DMS53 treated with DMSO at 0.1 percent for 48 hours (cell line): ENCODE data around the gene IL12RB2.
"Not testable (repeated sequence)": the region's sequence is repeated elsewhere in the genome, so short reads cannot be mapped to it uniquely, and the experiment has no call there.

Experiments
- DNase-seq: peaks from one replicate; lab custom pipeline; 2025; ENCODE audit not compliant: unreplicated experiment; lab: John Stamatoyannopoulos, UW

Gene IL12RB2

DNA sequence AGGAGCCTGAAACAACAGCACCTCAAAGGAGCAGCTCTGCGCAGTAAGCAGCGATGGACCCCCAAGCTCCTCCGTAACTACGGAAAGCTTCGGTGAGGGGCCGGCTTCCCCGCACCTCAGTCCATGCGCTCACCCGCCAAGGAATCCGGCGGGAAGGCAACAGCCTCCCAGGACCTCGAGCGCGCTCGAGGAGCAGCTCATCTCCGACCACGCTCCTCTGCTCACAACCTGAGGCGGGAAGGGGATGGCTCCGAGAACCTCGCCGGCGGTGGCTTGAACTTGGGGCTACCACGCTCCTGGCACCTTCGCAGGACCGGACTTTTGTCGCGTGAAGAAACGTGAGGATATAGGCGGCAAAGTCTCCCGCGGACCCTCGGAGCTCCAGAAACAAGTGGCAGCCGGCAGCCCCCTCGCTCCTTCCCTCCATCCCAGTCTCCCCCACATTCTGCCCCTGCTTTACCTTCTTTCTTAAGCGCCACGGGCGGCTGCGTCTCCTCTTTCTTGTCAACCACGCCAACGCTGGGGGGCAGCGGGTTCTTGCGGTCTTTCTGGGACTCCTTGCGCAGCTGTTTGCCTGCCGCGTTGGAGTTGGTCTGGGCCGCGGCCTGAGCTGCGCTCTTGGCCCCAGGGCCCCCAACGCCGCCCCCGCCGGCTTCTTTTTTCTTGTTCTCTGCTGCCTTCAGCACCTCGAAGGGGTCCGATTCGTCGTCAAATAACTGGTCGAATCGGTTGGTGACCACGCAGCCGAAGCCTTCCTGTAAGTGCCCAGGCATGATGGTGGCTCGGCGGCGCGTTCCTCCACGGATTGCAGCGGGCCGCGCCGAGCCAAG is 122.1 kb downstream of the IL12RB2 start:
- no peak for DNase-seq

DNA sequence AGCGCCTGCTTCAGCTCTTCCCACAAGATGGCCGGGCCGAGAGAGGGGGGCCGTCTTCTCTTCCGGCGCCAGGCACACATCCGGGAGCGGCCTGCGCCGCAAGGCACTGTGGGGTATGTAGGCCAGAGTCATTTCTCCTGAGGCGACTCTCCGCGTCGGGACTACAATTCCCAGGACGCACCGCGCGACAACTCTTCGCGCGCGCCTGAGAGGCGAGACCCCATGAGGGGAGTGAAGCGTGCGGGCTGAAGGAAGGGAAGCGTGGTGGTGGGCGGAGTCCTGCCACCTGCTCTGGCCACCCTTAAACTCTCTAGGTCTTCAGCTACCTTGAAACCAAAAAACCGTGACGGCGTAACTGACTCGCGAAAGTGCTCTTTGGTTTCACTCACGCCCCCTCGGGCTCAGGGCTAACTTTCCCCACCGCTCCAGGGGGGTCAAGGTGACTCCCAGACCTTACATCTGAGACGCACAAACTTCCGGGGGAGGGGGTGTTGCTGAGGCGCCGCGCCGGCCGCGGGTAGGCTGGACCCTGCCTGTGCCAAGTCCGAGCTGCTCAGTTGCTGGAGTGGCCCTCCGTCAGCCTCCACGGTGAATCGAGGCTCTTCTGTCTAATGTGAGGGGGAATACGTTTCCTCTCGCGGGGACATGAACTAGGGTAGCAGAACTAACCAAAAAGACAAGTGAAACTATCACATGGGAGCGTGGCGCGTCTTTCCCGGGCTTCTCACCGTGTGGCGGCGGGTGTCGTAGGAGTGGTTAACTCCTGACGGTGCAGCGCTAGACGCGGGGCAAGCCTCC is 122.9 kb downstream of the IL12RB2 start, which contains the start of gene SERBP1:
Gene SERBP1 (minus strand): TSS at position 45 of the 798 bp plus-strand sequence. CDS start 102 bp downstream, outside the sequence.
- DNase-seq = peak; percentile 100

DNA sequence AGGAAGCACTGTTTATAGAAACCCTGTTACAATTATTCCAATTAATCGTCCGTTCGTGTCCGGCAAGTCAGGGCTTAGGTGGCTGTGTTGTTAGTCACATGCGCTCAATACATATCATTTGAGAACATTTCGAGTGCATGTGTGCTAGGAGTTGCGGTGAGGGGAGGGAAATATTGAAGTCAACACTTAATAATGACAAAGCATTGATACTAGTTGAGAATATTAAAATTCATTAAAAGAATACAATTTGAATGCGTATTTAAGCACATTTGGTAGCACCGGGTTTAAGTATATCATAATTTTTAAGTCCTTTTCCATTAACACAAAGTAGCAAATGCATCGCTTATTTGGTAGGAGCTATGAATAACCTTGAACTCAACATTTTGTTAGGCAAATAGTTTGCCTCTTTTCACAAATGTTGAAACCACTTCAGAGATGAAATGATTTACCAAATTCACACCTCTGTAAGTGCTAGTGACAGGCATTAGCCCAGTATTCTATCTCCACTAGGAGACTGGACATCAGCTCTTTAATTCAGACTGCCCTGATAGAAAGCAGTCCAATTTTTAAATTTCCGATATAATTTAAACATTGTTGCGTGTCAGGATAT is 123.6 kb downstream of the IL12RB2 start:
- peak; percentile 76 for DNase-seq

DNA sequence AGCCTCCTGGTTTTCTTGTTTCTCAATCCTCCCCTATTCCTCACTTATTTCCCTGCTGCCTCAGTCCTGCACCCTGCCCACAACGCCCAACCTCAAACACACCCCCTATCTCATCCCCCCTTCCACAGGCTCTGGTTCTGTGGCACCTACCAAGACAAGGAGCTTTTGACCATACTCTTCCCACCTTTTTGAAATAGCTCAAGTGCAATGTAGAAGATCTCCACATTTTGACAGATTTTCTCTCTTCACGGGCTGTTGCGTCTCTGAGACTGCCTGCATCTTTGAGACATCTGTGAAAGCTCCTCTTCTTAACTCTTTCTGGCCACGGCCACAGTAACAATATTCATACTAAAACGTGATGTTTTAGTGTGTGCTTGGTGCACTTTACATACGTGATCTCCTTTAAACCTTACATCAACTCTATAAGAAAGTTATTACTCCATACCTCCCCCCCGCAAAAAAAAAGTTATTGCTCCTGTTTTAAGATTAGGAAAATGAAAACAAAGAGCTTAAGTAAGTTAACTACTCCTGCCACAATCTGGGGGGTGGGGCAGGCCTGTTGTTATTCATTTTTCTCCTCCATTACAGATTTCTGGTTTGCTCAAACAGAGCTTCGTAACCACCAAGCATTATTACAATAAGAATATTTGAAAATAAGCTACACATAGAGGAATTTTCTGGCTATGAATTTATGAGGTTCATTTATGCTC is 124.4 kb downstream of the IL12RB2 start:
- DNase-seq = no peak

DNA sequence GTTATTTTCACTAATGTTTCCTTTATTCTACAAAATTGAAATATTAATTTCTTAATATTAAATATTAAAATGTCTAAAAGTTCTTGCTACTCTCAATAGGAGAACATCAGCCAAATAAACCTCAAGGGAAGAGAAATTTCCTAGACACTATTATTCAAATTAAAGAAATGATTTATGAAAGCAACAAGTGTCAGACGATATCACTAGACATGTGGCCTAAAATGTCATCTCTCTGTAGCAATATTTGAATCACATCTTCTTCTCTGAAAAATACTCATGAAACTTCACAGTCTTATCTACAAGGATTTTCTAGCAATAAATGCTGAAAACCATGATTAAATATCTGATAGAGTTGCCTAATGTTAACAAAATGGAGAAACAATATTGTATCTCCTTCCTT is 125.1 kb downstream of the IL12RB2 start:
- no peak for DNase-seq

DNA sequence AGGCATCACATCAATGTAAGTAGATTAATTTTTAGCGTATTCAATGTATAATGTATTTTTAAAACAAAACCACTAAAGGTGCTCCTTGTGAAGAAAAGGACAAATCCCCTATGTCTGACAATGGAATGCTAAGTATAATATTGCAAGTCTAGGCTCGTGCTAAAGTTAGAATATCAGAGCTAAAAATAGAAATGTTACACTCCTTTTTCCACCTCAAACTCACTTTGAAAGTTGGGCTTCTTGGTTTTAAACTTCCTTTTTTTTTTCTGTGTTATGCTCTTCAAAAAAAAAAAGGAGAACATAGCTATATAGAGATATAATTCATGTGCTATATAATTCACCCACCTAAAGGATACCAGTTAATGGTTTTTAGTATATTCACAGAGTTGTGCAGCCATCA is 126.2 kb downstream of the IL12RB2 start:
- no peak for DNase-seq

DNA sequence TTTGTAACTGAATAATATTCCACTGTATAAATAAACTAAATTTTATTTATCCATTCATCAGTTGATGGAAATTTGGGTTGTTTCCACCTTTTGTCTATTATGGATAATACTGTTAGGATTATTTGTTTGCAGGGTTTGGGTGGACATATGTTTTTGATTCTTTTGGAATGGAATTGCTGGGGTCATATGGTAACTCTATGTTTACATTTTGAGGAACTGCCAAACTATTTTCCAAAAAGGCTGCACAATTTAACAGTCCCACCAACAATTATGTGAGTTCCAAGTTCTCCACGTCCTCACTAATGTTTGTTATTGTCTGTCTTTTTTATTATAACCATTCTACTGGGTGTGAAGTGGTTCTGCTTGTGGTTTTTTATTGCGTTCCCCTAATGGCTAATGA is 126.8 kb downstream of the IL12RB2 start:
- DNase-seq = no peak

- no peak for DNase-seq
Observed at GRCh38 chr1:67436511-67437055, 128.9 kb downstream of the IL12RB2 start.

DNA sequence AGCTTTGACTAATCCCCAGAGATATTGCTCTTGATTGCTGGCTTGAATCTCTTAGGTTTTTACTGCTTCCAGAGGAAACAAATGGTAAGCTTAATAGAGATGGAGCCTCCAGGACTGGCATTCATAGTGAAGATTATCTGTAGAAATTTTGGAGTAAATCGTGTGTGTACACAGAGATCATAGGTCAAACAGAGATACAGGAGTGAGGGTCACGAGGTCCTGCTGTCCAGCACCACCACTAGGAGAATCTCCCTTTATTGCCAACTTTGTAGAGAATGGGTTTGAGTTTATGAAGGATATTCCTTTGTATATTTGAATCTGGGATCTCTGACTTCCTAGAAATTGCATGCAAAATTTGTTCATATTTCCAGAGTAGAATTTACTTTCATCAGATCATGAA is 130.3 kb downstream of the IL12RB2 start:
- no peak for DNase-seq

DNA sequence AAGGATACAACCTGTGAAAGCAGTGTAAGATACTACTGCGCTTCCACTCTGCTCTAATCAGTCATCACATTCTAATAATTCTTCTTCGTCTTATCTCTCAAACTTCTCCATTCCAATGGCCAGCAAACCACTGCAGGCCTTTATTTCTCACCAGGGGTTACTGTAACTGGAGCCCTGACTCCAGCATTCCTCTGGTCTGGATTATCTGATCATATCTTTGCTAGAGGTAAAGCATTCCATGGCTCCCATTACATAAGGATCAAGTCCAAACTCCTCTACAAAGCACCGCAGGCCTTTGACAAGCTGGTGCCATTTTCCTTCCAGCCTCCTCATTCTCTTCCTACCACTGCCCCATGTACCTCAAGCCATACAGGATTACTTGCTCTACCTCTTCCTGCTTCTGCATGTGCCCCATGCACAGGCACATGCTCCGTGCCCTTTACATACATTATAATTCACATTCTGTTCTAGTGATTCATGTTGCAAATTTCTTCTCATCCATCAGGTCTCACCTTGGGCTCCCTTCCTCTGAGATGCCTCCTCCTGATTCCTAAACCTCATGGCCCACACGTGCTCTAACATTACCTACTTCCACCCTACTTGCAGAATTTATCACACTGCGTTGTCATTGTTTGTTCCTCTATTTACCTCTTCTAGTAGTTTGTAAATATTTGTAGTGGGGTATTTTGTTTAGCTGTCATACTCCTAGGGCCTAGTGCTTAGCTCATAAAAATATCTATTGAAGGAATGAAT is 131.8 kb downstream of the IL12RB2 start:
- no peak for DNase-seq

- DNase-seq = no peak
Observed at GRCh38 chr1:67440339-67440738, 132.7 kb downstream of the IL12RB2 start.

GRCh38 chr1:67441183-67441582 is 133.5 kb downstream of the IL12RB2 start:
- no peak for DNase-seq

DNA sequence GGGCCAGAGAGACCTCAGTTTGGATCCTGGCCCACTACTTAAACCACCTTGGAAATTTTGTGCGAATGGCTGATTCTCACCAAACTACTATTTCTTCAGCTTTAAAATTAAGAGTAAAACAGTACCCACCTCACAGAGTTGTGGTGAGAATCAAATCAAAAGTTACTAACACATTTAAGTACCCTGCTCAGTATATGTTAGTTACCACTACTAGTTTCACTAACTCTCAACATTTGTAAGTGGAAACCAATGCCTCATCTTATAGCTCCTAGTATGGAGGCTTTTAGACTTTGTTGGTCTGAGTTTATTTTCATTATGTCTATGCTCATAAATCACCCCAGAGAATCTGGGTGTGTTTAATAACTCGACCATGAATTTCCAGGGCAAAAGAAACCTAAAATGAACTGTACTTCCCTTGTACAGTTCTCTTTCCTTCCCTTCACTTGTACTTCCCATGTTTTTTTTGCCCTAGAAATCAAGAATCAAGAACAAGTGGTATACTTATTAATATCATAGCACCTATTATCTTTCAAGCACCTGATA is 134.1 kb downstream of the IL12RB2 start:
- no peak for DNase-seq

DNA sequence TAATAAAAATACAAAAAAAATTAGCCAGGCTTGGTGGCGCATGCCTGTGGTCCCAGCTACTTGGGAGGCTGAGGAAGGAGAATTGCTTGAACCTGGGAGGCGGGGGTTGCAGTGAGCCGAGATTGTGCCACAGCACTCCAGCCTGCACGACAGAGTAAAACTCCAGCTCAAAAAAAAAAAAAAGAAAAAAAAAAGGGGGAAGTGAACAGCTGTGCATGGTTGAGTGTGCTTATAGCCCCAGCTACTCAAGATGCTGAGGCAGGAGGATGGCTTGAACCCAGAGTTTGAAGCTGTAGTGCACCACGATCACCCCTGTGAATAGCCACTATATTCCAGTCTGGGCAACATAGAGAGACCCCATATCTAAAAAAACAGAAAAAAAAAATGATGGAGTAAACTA is 138.3 kb downstream of the IL12RB2 start:
- DNase-seq = not testable (repeated sequence)
